Measurements from ENCODE around the gene RPS6KA2.

Gene RPS6KA2

DNA sequence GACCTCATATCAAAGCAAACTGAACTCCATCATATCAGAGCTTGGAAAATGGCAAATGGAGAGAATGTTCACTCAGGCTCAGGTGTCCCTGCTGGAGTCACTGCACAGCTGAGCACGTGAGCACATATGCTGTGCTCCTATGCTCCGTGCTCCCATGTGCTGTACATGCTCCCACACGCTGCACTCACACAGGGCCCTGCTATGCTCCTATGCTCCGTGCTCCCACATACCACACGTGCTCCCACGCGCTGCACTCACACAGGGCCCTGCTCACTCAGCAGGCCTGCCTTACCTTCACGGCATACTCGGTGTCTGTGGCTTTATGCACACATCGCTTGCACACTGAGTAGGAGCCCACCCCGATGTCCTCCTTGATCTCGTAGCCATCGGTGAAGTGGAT is 178.6 kb downstream of the RPS6KA2 start:
- POLR2A ChIA-PET, result no interaction called here
- TF ChIP-seq TARDBP (IDR thresholded peaks at IDR 0.05) (no peak), LEF1 (IDR thresholded peaks at IDR 0.05; ENCODE audit: borderline replicate concordance) (no peak), ELF4 (IDR thresholded peaks at IDR 0.05) (no peak), FOXK2 (IDR thresholded peaks at IDR 0.05) (no peak), SP1 (IDR thresholded peaks at IDR 0.05) (no peak), FOXM1 (IDR thresholded peaks at IDR 0.05; ENCODE audit: borderline replicate concordance) (no peak), L3MBTL2 (conservative IDR thresholded peaks at IDR 0.05) (no peak), HDGF (IDR thresholded peaks at IDR 0.05; ENCODE audit: borderline replicate concordance) (no peak), ZNF384 (IDR thresholded peaks at IDR 0.05) (no peak), FOXA1 (IDR thresholded peaks at IDR 0.05) (no peak), CTBP1 (IDR thresholded peaks at IDR 0.05; ENCODE audit: borderline replicate concordance) (no peak)
- CTCF ChIA-PET, result no interaction called here
- DNase-seq (ENCODE audit: extremely low spot score), result no peak

DNA sequence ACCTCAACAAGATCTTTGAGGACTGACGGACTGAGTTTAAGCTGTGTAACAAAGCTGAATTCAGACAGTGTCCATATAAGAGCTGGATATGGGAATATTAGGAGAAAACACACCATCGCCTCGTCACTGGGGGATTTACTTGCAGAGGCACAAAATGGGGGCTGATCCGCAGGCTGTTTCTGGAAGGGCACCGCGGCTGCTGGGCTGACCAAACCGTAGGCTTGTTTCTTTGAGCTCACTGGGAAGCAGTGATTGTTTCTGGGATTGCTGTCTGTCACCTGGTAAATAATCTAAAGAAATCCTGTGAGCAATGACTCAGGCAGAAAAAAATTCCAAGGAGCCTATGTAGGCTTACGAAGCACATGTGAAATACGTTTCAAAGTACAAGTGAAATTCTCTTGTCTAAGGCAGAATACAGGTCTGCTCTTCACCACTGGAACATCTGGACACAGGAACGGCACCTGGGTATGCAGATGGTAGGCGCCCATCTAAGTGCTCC is 180.4 kb downstream of the RPS6KA2 start:
- no peak for DNase-seq (ENCODE audit: extremely low spot score)
- TF ChIP-seq BHLHE40 (IDR thresholded peaks at IDR 0.05; ENCODE audit: borderline replicate concordance) (no peak), CTBP1 (IDR thresholded peaks at IDR 0.05; ENCODE audit: borderline replicate concordance) (no peak), LEF1 (IDR thresholded peaks at IDR 0.05; ENCODE audit: borderline replicate concordance) (no peak), HDGF (IDR thresholded peaks at IDR 0.05; ENCODE audit: borderline replicate concordance) (no peak), L3MBTL2 (conservative IDR thresholded peaks at IDR 0.05) (no peak), ARNT (IDR thresholded peaks at IDR 0.05) (no peak), FOXK2 (IDR thresholded peaks at IDR 0.05) (no peak), ELF4 (IDR thresholded peaks at IDR 0.05) (no peak), ZNF384 (IDR thresholded peaks at IDR 0.05) (no peak), FOXA1 (IDR thresholded peaks at IDR 0.05) (no peak), NFRKB (IDR thresholded peaks at IDR 0.05) (no peak), TARDBP (IDR thresholded peaks at IDR 0.05) (no peak), SUZ12 (IDR thresholded peaks at IDR 0.05) (no peak), SP1 (IDR thresholded peaks at IDR 0.05) (no peak), FOXM1 (IDR thresholded peaks at IDR 0.05; ENCODE audit: borderline replicate concordance) (no peak)
- TF ChIP-seq, protein P1, sequence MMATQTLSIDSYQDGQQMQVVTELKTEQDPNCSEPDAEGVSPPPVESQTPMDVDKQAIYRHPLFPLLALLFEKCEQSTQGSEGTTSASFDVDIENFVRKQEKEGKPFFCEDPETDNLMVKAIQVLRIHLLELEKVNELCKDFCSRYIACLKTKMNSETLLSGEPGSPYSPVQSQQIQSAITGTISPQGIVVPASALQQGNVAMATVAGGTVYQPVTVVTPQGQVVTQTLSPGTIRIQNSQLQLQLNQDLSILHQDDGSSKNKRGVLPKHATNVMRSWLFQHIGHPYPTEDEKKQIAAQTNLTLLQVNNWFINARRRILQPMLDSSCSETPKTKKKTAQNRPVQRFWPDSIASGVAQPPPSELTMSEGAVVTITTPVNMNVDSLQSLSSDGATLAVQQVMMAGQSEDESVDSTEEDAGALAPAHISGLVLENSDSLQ (IDR thresholded peaks at IDR 0.05), result no peak
- ChIA-PET CTCF (no interaction called here), POLR2A (no interaction called here)

DNA sequence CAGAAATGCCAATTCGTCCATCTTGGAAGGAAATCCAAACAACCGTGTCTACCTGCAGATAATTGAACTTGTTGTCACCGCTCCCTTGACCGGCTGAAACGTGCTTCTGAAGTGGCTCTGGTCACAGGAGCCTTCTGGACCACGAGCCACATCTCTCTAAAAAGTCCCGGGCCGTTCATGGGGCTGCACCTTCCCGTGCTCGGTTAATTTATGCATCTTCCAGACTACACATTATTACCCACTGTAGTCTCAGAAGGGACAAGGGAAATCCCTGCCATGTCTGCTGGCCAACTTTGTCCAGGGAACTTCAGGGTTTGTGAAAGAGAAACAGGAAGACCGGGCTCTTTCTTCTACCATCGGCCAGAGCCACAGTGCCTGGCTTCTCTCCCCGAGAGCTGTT is 180.9 kb downstream of the RPS6KA2 start:
- ChIA-PET POLR2A (no interaction called here), CTCF (no interaction called here)
- TF ChIP-seq FOXK2 (IDR thresholded peaks at IDR 0.05) (no peak), SUZ12 (IDR thresholded peaks at IDR 0.05) (no peak), L3MBTL2 (conservative IDR thresholded peaks at IDR 0.05) (no peak), FOXA1 (IDR thresholded peaks at IDR 0.05) (no peak), ELF4 (IDR thresholded peaks at IDR 0.05) (no peak), SP1 (IDR thresholded peaks at IDR 0.05) (no peak), ZNF384 (IDR thresholded peaks at IDR 0.05) (no peak), CTBP1 (IDR thresholded peaks at IDR 0.05; ENCODE audit: borderline replicate concordance) (no peak), ARNT (IDR thresholded peaks at IDR 0.05) (no peak), LEF1 (IDR thresholded peaks at IDR 0.05; ENCODE audit: borderline replicate concordance) (no peak)
- TF ChIP-seq, protein P1 (IDR thresholded peaks at IDR 0.05), result no peak
- no peak for DNase-seq (ENCODE audit: extremely low spot score)

DNA sequence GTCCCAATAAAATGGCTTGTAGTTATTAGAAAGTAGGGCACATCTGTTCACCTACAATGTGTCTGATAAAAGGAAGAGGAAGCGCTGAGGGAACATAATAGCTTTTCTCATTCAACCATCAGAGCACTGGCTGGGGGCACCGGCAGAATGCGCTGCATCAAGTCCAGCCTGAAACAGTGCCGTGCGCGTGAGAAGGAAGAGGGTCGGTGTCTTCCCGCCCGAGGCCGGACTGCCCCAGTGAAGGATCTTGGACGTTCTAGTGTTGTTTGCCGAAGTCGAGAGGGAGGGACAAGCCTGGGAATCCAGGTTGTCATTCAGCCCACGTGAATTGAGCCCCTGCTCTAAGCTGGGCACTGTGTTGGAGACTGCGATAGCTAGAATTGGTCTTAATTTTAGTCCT is 182.6 kb downstream of the RPS6KA2 start:
- no peak for DNase-seq (ENCODE audit: extremely low spot score)
- ChIA-PET CTCF (no interaction called here), POLR2A (no interaction called here)
- no peak for TF ChIP-seq HDGF (IDR thresholded peaks at IDR 0.05; ENCODE audit: borderline replicate concordance)
- TF ChIP-seq ELF4 (IDR thresholded peaks at IDR 0.05), result no peak
- TF ChIP-seq FOXK2 (IDR thresholded peaks at IDR 0.05), result no peak
- TF ChIP-seq ARNT (IDR thresholded peaks at IDR 0.05), result no peak
- no peak for TF ChIP-seq ZNF384 (IDR thresholded peaks at IDR 0.05)
- TF ChIP-seq LEF1 (IDR thresholded peaks at IDR 0.05; ENCODE audit: borderline replicate concordance), result no peak
- no peak for TF ChIP-seq BHLHE40 (IDR thresholded peaks at IDR 0.05; ENCODE audit: borderline replicate concordance)
- no peak for TF ChIP-seq FOXA1 (IDR thresholded peaks at IDR 0.05)
- TF ChIP-seq, protein P1 (IDR thresholded peaks at IDR 0.05), result no peak
- no peak for TF ChIP-seq L3MBTL2 (conservative IDR thresholded peaks at IDR 0.05)
- no peak for TF ChIP-seq SUZ12 (IDR thresholded peaks at IDR 0.05)
- no peak for TF ChIP-seq CTBP1 (IDR thresholded peaks at IDR 0.05; ENCODE audit: borderline replicate concordance)

DNA sequence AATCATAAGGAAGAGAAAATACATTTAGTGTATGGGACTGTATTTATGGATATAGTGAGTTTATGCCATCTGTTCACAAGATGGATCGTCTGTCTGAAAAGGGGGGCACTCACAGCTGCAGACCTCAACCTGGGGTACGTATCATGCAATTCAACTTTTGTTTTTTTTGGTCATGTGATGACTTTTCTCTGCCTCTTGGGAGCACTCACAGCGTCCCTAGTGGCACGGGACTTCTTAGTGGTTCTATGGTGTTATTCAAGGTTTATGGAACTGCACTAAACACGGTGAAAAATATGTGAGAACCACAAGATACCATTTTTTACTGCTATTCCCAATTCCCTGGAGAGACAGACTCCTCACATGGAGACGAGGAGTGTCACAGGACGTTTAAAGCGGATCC is 183.9 kb downstream of the RPS6KA2 start:
- POLR2A ChIA-PET, result no interaction called here
- TF ChIP-seq TARDBP (IDR thresholded peaks at IDR 0.05) (no peak), BHLHE40 (IDR thresholded peaks at IDR 0.05; ENCODE audit: borderline replicate concordance) (no peak), ZNF384 (IDR thresholded peaks at IDR 0.05) (no peak), FOXM1 (IDR thresholded peaks at IDR 0.05; ENCODE audit: borderline replicate concordance) (no peak), SP1 (IDR thresholded peaks at IDR 0.05) (no peak), FOXA1 (IDR thresholded peaks at IDR 0.05) (no peak), ELF4 (IDR thresholded peaks at IDR 0.05) (no peak), NFRKB (IDR thresholded peaks at IDR 0.05) (no peak), L3MBTL2 (conservative IDR thresholded peaks at IDR 0.05) (no peak), LEF1 (IDR thresholded peaks at IDR 0.05; ENCODE audit: borderline replicate concordance) (no peak)

DNA sequence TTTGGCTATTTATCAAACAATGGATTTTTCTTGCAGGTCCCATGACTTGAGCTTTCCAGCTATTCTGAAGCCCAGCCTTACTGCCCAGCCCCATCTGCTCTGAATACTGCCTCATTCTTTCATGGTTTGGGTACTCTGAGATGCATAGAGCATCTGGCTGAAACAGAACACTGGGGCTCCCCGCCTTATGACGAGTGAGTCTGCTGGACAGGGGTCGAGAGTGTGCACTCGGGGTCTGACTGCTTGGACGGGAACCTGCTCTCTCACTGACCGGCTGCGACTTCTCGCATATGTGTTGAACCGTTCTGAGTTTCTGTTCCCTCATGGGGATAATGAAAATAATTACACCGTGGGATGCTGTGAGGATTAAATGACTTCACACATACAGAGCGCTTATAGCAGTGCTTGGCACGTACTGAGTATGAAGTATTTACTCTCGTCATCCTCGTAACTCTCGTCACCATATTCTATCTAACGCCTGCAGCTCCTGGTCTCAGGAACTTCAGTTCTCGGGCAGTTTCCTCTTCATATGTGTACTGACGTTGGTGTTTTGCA is 184.8 kb downstream of the RPS6KA2 start:
- POLR2A ChIA-PET, result no interaction called here
- CTCF ChIA-PET, result no interaction called here
- TF ChIP-seq ARNT (IDR thresholded peaks at IDR 0.05) (no peak), ELF4 (IDR thresholded peaks at IDR 0.05) (no peak), SUZ12 (IDR thresholded peaks at IDR 0.05) (no peak), FOXM1 (IDR thresholded peaks at IDR 0.05; ENCODE audit: borderline replicate concordance) (no peak), CTBP1 (IDR thresholded peaks at IDR 0.05; ENCODE audit: borderline replicate concordance) (no peak), SP1 (IDR thresholded peaks at IDR 0.05) (no peak), L3MBTL2 (conservative IDR thresholded peaks at IDR 0.05) (no peak), HDGF (IDR thresholded peaks at IDR 0.05; ENCODE audit: borderline replicate concordance) (no peak), LEF1 (IDR thresholded peaks at IDR 0.05; ENCODE audit: borderline replicate concordance) (no peak)
- TF ChIP-seq, protein P1 (IDR thresholded peaks at IDR 0.05), result no peak
- DNase-seq (ENCODE audit: extremely low spot score), result no peak

More for the DNA sequence above, 183.9 kb downstream of the RPS6KA2 start:
- DNase-seq (ENCODE audit: extremely low spot score), result no peak
- CTCF ChIA-PET, result no interaction called here
